Nephron progenitor cell (in vitro differentiated cells): ENCODE measurements around the gene CRYBA4.

Source experiments
- DNase-seq: peaks from one replicate; pipeline ENCODE4 v3.0.0; 2021
- H3K27ac Mint-ChIP-seq: 2 replicates; pipeline ENCODE4 v1.8.0; 2021; ENCODE audit warnings: mild to moderate bottlenecking, moderate library complexity, mixed read lengths
- H3K27me3 Mint-ChIP-seq: 2 replicates; pipeline ENCODE4 v1.8.0; 2021; ENCODE audit warnings: mild to moderate bottlenecking, low read depth, mixed read lengths; ENCODE audit not compliant: poor library complexity
- H3K36me3 Mint-ChIP-seq: 2 replicates; pipeline ENCODE4 v1.8.0; 2021; ENCODE audit warnings: low read depth, mixed read lengths
- H3K4me1 Mint-ChIP-seq: 2 replicates; pipeline ENCODE4 v1.8.0; 2021; ENCODE audit warnings: mixed read lengths
- H3K4me3 Mint-ChIP-seq: 2 replicates; pipeline ENCODE4 v1.8.0; 2021; ENCODE audit warnings: mild to moderate bottlenecking, moderate library complexity, mixed read lengths
- H3K9me3 Mint-ChIP-seq: 2 replicates; pipeline ENCODE4 v1.8.0; 2021; ENCODE audit warnings: mild to moderate bottlenecking, moderate library complexity, mixed read lengths
- CTCF ChIP-seq: fragments of 200-600 bp; sonication (generic); IDR thresholded peaks from 2 replicates; pipeline ENCODE4 v1.5.0; 2021; ENCODE audit warnings: antibody characterized with exemption

Gene CRYBA4

GRCh38 chr22:26589845-26590736, 31.7 kb upstream of the CRYBA4 start, which contains the start of gene TPST2:
Gene TPST2, minus strand, starts transcription at chr22:26590132. Its CDS starts 48,502 bp downstream, at chr22:26541630.
- peaks cover 14% of the 10 kb centered on the region for H3K27me3 Mint-ChIP-seq
- H3K9me3 Mint-ChIP-seq: peaks cover 10% of the 10 kb centered on the region
- TF ChIP-seq CTCF: no peak
- peak within 1 kb of the TSS; percentile 88 for H3K4me3 Mint-ChIP-seq
- H3K36me3 Mint-ChIP-seq: peaks cover 9% of the 10 kb centered on the region
- DNase-seq: peak; percentile 83
- no peaks in the 10 kb centered on the region for H3K4me1 Mint-ChIP-seq
- no peak within 1 kb of the TSS for H3K27ac Mint-ChIP-seq

- H3K9me3 Mint-ChIP-seq: peaks cover 10% of the 10 kb centered on the region
- H3K36me3 Mint-ChIP-seq: peaks cover 9% of the 10 kb centered on the region
- no peak overlapping the region for H3K27ac Mint-ChIP-seq
- DNase-seq: no peak
- H3K4me3 Mint-ChIP-seq: no peak overlapping the region
- H3K4me1 Mint-ChIP-seq: no peaks in the 10 kb centered on the region
- TF ChIP-seq CTCF: no peak
- H3K27me3 Mint-ChIP-seq: peaks cover 23% of the 10 kb centered on the region
Observed at GRCh38 chr22:26592421-26592891, 29.3 kb upstream of the CRYBA4 start.

GRCh38 chr22:26593763-26594162, 28.0 kb upstream of the CRYBA4 start:
- H3K27ac Mint-ChIP-seq: no peak overlapping the region
- no peak for DNase-seq
- H3K36me3 Mint-ChIP-seq: peaks cover under 1% of the 10 kb centered on the region
- H3K4me3 Mint-ChIP-seq: no peak overlapping the region
- H3K4me1 Mint-ChIP-seq: no peaks in the 10 kb centered on the region
- peaks cover under 1% of the 10 kb centered on the region for H3K9me3 Mint-ChIP-seq
- H3K27me3 Mint-ChIP-seq: peaks cover 32% of the 10 kb centered on the region
- no peak for TF ChIP-seq CTCF

GRCh38 chr22:26597026-26597425, 24.7 kb upstream of the CRYBA4 start:
- H3K4me3 Mint-ChIP-seq: no peak overlapping the region
- H3K27me3 Mint-ChIP-seq: peaks cover 26% of the 10 kb centered on the region
- H3K36me3 Mint-ChIP-seq: no peaks in the 10 kb centered on the region
- TF ChIP-seq CTCF: no peak
- no peak overlapping the region for H3K27ac Mint-ChIP-seq
- DNase-seq: no peak
- H3K9me3 Mint-ChIP-seq: no peaks in the 10 kb centered on the region
- H3K4me1 Mint-ChIP-seq: peaks cover 10% of the 10 kb centered on the region

GRCh38 chr22:26597480-26597879, 24.3 kb upstream of the CRYBA4 start:
- Mint-ChIP-seq H3K9me3 (no peaks in the 10 kb centered on the region), H3K27ac (no peak overlapping the region), H3K4me1 (peaks cover 10% of the 10 kb centered on the region), H3K27me3 (peaks cover 24% of the 10 kb centered on the region), H3K36me3 (no peaks in the 10 kb centered on the region), H3K4me3 (no peak overlapping the region)
- TF ChIP-seq CTCF: no peak
- DNase-seq: no peak
